Stimulated activated CD4-positive, alpha-beta T cell treated with anti-CD3 and anti-CD28 coated beads, TNF-alpha, amount 100 ng/mL, for 24 hours (primary cell): ENCODE measurements around the gene TCF7.

Source experiments
- DNase-seq, 3 experiments: peaks; one replicate each; pipeline ENCODE4 v3.0.0-alpha.2; 2020; ENCODE audit warnings: low read depth in 3 of 3

Gene TCF7

DNA sequence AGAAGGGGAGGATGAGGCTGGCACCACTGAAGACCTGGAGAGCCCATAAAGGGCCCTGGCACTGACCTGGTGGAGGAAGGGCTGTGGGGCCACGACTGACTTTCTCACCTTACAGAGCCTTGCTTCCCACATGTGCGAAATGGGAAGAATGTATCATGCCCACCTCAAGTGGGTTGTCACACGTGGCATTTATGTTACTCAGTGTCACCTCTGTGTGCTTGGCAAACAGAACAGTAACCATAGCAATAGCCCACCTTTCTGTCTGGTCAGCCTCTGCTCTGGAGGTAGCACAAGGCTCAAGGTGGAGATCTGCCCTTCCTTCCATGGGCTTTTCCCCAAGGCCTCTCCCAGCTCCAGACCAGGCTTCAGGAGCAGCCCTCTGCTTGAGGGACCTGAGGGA is 16.7 kb downstream of the TCF7 start:
- peak in 1 of 3 experiments; percentile 45 for DNase-seq

DNA sequence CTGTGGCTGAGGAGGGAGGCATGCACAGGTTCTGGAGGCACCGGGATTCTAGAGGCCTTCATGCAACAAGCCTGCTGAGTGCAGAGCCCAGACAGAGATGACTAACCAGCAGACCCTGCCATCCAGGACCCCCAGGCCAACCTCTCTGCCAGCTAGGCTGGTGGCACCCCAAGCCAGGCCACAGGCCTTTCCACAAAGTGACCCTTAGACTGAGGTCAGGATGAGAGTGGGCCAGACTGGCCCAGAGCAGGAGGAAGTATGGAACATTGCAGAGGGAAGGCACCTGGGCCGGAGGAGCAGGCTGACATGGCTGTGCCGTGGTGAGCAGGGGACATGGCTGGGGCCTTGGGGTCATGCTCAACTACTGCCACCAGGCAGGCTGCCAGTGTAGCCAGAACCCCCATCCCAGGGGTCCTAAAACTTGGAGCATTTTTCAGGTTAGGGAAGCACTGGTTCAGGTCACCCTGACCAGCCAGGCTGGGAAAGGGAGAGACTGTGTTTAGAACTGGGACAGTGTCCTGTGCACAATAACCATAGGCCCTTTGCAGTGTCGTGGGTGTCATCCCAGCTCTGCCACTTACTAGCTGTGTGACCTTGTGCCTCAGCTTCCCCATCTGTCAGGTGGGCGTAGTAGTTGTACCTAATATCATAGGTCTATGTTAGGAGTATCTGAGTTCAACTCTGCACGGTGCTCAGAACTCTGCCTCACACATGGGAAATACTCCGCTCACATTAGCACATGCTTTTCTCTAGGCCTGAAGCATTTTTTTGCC is 17.3 kb downstream of the TCF7 start:
- no peak for DNase-seq

DNA sequence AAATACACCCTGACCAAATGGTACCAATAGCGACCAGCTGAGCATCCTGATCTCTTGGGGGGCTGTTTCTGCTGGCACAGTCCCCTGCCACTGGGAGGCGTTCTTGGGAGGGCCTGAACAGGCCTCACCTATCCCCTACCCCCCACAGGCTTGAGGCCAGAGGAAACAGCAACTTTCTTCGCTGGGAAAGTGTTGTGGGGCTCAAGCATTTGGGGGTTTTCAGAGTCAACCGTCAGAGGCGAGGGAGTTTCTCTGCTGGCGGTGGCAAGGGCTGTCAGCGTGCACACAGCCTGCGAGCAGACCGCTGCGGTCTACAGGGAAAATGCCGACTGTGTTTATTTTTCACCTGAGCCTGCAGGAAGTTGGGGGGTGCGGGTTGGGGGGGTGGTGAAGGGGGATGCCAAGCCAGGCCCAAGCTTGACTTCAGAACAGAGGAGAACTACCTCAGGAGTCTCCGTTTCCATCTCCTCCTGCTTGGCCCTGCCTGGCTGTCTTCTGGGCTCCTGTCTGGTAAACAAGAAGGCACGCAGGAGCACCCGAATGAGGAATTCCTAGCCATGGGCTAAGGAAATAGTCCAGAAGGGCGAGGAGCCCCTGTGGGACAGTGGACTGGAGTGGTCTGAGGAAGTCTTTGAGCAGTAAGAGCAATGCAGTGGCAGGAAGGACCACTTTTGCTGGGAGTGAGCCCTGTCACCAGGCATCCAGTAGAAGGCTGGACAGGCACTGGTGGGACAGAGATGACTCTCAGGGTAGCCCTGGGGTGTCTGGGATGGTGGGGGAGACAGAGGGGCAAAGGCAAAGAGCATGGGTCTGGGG is 18.1 kb downstream of the TCF7 start:
- peak in 2 of 3 experiments; percentile 53 to 69 for DNase-seq

DNA sequence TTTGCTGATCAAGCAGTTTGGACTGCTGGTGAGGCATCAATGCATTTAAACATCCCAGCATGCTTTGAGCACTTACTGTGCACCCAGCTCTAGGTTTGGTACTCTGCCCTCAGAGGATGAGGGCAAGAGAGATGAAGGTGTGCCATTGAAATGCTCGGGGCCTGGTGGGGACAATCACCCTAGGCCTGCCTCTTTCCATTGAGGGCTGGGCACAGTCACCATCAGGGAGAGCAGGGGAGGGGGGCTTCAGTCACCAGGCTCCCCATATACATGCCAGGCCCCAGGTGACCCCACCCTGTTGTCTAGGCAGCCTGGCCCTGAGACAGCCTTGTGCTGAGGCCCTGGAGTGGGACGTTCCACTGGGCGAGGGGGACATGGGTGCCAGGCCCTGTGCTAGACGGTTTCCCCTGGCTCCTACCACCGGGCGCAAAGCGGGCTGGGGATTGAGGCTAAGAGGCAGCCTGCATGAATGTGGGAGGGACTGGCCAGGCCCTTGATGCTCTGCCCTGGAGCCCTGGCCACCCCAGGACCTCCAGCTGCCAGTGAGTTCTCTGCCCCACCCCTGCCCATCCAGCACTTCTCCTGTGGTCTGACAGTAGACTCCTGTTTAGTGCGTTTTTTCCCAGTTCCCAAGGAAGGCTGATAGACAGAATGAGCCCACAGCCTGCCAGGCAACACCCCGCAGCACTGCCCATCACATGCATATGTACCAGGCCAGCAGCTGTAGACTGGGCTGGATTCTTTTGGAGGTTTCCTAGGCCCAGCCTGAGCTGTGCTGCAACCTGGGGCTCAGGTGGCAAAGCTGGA is 18.9 kb downstream of the TCF7 start:
- DNase-seq = no peak

DNA sequence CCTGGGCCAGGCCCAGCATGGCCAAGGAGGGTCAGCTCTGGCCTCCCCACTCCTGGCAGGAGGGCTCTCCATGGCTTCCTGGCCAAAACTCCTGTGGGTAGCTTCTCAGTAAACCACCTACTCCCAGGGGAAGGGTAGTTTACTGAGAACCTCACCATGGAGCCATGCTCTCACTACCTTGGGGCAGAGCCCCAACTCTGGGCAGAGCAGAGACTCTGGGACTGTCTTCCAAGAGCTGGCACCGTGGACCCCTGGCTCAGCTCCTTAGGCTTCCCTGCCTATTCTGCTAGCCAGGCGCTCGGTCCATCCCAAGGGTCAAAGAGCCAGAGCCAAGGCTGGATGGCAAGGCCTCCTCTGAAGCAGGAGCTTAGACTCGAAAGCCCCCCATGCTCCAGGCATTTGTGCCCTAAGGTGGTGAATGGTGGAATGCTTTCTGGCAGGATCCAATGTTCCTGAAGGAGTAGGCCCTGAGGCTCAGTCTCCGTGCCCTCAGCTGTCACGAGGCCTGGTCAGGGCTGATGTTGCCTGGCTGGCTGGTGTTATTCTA is 19.6 kb downstream of the TCF7 start:
- no peak for DNase-seq

DNA sequence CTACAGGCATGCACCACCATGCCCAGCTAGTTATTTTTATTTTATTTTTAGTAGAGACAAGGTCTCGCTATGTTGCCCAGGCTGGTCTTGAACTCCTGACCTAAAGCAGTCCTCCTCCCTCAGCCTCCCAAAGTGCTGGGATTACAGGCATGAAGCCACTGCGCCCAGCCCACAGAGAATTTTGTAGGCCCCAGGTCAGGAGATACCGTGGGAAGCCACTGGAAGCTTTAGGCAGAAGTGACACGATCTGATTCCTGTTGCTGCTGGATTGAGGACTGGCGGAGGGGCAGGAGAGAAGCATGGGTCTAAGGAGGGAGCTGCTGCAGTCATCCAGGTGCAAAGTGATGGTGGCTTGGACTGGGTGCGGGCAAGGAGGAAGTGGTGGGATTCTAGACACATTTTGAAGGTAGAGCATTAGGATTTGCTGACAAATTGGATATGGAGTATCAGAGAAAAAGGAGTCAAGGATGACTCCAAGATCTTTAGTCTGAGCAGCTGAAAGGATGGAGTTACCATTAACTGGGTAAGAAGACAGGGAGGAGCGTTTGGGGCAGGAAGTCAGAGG is 20.7 kb downstream of the TCF7 start:
- no peak for DNase-seq

DNA sequence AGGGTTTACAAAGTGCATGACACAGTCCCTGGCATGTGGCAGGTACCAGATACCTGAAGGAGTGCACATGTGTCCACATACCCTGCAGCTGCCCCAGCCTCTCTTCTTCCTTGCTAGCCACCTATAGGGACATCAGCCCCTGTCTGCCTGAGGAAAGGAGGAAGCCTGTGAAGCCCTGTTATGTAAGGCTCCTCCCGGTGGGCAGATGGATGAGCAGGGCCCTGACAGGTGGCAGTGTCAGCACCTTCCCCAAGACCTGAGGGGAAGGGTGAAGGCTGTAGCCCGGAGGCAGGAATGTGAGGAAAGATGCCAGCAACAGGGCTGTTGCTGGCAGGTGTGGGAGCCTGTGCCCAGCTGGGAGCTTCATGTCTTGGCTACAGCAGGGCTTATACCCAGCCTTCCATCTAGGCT is 21.7 kb downstream of the TCF7 start:
- DNase-seq = no peak

DNA sequence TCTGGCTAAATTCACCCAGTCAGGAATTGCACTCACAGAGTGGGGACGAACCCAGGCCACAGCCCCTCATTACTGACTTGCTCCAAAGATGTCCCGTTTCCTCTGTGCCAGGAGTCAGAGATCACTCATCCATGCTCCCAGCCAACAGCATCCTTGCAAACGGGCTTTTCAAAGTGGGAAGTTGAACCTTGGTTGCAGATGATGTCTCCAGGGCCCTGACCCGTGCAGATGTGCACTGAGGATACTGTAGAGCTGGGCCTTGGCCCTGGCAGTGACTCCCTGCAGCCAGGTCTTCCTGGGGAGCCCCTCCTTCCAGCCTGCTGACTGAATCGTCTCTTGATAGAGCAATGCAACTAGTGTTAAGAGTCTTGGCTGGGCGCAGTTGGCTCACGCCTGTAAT is 22.3 kb downstream of the TCF7 start:
- DNase-seq = no peak

DNA sequence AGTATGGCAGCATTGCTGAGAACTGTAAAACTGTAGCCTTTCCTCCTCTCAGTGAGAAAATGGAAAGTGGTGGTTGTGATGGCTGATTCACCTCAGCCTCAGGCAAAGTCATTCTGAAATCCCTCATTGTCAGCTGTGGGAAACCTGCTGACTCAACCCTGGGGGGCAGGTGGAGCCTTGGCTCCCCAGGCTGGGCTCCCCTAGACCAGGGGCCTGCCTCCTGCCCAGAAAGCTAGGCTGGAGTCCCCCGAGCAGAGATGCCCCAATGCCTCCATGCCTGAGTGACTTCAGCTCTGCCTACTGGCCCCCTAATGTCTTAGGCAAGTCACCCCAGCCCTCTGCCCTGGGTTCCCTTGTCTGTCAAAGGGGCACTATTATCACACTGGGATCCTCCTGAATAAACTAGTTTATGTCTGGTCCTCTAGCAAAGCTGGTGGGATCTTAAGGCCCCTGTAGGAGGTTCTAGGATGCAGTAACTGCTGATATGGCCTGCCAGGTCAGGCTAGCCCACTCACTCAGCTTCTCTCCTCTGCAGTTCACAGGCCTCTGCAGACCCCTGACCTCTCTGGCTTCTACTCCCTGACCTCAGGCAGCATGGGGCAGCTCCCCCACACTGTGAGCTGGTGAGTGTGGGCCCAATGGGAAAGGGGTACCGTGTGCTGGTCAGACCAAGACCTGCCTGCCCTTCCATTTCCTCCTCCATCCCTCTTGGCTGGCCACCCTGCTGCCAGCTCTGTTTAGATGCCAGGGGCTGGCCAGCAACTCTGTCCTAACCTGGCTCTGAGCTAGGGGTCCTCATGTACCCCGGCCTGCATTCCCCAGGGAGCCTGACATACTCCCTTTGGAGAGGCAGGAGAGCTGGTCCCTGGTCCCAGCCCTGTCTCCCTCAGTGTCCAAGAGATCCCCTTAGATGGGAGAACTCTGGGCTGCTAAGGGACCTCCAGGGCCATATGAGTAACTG is 24.2 kb downstream of the TCF7 start:
- DNase-seq = peak in 2 of 3 experiments; percentile 51 to 71

DNA sequence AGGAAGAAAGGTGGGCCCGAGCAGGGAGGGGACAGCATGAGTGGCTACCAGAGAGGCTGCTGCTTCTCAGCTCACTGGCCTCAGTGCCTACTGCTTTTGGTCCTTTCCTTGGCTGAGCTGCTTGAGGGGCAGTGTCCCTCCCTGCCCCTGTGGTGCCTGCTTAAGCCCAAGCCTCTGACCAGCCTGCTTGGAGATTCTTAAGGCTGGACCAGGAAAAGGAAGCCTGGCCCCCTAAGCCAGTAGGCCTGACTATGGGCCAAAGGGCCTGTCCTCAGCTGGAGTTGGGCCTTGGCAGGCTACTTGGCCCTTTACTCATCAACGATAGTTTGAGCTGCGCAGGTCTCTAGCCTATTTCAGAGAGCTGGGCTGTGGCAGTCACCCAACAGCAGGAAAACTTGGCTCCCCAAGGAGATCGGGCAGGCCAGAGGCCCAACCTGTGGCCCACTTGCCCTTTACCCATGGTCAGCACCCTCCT is 24.9 kb downstream of the TCF7 start:
- no peak for DNase-seq

DNA sequence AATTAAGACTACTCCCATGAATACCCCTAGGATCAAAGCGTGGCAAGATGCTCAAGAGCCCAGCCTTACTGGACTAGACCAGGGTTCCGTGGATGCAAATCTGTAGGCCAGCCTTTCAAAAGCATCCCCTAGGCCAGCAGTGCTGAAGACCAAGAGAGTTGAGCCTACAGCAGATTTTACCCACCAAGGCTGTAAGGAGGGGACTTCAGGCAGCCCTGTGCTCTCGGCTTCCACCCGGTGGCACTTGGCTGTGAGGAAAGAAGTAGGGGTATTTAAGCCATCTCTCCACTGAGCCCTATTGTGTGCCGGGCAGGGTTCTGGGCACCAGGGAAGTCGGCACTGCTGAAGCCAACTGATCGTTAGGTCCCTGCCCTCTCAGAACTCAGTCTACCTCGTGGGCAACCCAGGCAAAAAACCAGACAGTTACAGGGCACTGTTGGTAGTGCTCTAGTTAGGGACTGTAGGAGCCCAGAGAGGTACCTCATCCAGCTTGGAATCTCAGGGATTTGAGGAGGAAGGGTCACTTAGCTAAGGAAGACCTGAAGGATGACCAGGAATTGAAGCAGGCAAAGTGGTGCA is 25.5 kb downstream of the TCF7 start:
- no peak for DNase-seq

DNA sequence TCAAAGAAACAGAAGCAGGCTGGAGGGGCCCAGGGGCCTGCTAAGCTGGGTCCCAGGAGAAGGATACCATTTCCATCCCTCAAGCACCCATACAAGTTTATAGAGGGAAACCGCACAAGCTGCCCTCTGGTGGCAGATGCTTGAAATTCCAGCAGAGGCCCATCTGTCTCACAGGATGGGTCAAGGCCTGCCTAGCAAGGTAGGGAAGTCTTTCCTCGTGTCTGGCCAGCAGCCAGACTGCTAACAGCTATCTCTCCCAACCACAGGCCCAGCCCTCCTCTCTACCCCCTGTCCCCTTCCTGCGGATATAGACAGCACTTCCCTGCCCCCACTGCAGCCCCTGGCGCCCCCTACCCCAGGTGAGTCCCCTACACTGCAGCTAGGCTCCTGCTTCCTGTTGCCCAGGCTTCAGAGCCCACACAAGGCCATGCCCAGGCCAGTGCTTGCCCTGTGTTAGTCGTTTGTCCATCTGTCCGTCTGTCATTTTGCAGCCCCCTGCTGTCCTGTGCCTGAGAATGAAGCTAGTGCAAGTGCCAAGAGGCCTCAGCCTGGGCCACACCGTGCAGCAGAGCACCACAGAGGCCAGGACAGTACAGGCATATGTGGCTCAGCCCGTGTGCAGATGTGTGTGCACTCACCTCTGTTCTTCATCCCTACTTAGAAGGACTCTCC is 26.2 kb downstream of the TCF7 start:
- DNase-seq = peak in 2 of 3 experiments; percentile 49 to 68

DNA sequence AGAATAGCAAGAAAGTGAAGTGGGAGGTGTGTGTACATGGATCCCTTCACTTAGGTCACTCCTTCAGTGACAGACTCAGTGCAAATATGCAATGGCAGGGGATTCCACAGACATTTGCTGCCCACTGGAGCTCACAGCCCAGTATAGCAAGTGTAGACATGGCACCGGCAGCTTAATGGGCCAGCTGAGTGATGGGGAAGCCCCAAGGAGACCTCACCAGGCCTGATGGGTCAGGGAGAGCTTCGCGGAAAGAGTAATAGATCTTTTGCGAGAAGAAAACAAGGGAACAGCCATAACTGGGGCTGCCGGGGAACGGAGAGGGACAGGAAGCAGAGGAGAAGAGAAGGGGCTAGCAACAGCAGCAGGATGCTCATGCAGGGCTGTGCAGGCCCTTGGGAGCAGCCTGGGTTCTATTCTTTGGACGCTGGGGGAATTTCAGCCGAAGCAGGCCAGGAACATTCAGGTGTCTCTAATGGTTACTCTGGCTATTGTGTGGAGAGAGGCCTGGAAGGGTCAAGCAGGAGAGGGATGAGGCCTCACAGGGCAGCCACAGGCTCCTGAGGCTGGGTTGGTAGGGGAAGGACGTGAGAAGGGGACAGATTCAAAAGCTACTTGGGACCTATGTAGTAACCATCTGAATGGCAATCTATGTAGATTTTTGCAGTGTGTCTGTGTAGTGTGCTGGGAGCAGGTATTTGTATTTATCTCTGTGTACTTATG is 27.0 kb downstream of the TCF7 start:
- no peak for DNase-seq

DNA sequence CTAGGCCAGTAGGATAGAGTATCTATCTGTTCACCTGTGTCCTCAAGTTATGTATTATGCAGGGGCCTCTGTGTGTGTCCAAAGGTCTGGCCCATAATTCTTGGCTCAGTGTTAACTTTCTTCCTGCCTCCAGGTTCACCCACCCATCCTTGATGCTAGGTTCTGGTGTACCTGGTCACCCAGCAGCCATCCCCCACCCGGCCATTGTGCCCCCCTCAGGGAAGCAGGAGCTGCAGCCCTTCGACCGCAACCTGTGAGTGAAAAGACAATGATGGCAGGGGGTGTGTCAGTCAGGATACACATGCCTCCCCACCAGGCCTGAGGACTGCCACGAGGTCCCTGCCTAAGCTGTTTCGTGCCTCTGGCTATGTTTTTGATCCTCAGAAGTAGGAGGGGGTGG is 27.6 kb downstream of the TCF7 start:
- DNase-seq = no peak

DNA sequence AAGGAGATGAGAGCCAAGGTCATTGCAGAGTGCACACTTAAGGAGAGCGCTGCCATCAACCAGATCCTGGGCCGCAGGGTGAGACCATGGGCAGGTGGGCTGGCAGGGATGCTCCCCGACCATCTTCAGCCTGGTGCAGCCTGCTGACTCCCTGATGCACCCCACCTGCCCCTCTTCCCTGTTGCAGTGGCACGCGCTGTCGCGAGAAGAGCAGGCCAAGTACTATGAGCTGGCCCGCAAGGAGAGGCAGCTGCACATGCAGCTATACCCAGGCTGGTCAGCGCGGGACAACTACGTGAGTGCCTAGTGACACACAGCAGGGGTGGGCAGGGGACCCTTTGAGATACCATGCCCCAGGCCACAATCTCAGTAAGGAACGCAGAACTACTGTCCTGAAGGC is 28.3 kb downstream of the TCF7 start:
- no peak for DNase-seq

DNA sequence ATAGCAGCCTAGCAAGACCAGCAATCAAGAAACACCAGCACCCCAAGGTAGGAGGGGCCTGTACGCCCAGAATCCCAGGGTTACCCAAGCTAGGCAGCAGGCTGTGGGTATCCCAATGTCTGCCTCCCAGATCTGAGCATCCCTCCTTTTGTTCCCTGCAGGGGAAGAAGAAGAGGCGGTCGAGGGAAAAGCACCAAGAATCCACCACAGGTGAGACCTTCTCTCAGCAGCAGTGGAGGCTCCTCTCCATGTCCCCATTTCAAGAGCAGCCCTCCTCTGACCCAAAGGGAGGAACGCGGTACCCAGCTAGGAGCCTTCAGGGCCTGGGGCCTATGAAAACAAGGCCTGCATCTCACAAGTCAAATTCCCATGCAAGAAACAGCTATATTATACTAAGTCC is 28.9 kb downstream of the TCF7 start:
- no peak for DNase-seq

DNA sequence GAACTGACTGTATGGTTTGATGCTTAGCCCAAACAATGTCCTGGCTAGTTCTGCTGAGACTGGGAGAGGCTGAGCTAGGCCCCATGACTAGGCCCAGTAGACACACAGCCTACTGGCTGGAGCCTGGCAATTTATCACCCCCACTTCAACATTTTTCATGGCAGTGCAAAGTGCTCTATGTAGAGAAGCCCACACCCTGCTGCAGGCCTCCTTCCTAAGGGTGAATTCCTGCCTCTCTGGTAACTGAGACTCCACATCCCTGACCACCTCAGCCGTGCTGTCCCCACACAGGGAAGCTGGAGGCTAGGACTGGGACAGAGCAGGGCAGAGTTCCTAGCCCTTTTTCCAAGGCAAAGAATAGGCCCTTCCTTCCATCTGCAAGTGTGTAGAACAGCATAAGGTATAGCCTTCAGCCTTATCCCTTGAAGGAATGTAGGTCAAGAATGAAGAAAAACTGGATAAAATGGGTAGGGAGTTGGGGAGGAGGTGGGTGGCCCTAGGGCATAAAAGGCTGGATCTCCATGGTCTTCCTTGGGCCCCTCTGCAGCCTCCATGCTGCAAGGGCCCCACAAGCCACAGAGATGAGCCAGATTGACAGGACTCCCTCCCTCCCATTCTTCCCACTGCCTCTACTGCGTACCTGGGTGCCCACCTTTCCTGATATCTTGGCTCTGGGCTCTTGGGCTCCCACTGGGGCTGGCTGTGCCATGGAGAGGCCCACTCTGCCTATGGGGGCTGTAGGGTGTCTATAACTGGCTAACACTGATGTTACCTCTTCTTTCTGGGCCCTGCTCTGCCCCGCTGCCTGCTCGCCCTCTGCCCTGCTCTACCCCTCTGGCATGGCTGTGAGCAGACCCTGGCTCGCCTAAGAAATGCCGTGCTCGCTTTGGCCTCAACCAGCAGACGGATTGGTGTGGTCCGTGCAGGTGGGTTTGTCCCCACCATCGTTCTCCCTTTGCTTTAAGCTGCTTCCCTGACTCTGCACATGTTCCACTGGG is 29.8 kb downstream of the TCF7 start:
- no peak for DNase-seq
